Hepatocyte (in vitro differentiated cells): ENCODE results near the gene RSPH1. TPM values are rescaled to one million over a fixed set of nuclear protein-coding genes. Genes with fewer than 3 reads are reported as not detected.

Source experiments
- DNase-seq: peaks from one replicate; pipeline ENCODE4 v3.0.0-alpha.2; 2016; ENCODE audit warnings: low spot score
- H2AFZ ChIP-seq: fragments of 200-600 bp; sonication (generic); 2 replicates; pipeline ENCODE4 v1.6.0; 2016; ENCODE audit warnings: antibody characterized with exemption, mild to moderate bottlenecking
- H3K27ac ChIP-seq: fragments of 200-600 bp; sonication (generic); 2 replicates; pipeline ENCODE4 v1.5.1; 2016; ENCODE audit warnings: mild to moderate bottlenecking
- H3K27me3 ChIP-seq: fragments of 200-600 bp; sonication (generic); 2 replicates; pipeline ENCODE4 v1.6.1; 2016
- H3K36me3 ChIP-seq: fragments of 200-600 bp; sonication (generic); replicated peaks from 2 replicates; pipeline ENCODE4 v1.5.1; 2016; ENCODE audit warnings: low read depth; ENCODE audit not compliant: insufficient read depth
- H3K4me1 ChIP-seq: fragments of 200-600 bp; sonication (generic); 2 replicates; pipeline ENCODE4 v1.5.1; 2016; ENCODE audit warnings: mild to moderate bottlenecking, moderate library complexity; ENCODE audit not compliant: insufficient read depth
- H3K4me2 ChIP-seq: fragments of 200-600 bp; sonication (generic); 2 replicates; pipeline ENCODE4 v1.6.0; 2016
- H3K4me3 ChIP-seq: fragments of 200-600 bp; sonication (generic); 2 replicates; pipeline ENCODE4 v1.5.1; 2016; ENCODE audit warnings: mild to moderate bottlenecking
- H3K79me2 ChIP-seq: fragments of 200-600 bp; sonication (generic); 2 replicates; pipeline ENCODE4 v1.6.0; 2017; ENCODE audit warnings: mild to moderate bottlenecking
- H3K9me2 ChIP-seq: fragments of 200-600 bp; sonication (generic); replicated peaks from 2 replicates; pipeline ENCODE4 v1.6.0; 2017; ENCODE audit warnings: mild to moderate bottlenecking; ENCODE audit not compliant: insufficient read depth
- H3K9me3 ChIP-seq: fragments of 200-600 bp; sonication (generic); 2 replicates; pipeline ENCODE4 v1.5.1; 2016; ENCODE audit warnings: low read depth, mild to moderate bottlenecking
- H4K20me1 ChIP-seq: fragments of 200-600 bp; sonication (generic); 2 replicates; pipeline ENCODE4 v1.6.0; 2016; ENCODE audit warnings: mild to moderate bottlenecking; ENCODE audit not compliant: insufficient read depth, poor library complexity, severe bottlenecking
- CTCF ChIP-seq: fragments of 200-600 bp; sonication (generic); IDR thresholded peaks from 2 replicates; pipeline ENCODE4 v1.5.1; 2016; ENCODE audit warnings: antibody characterized with exemption, mild to moderate bottlenecking; ENCODE audit not compliant: poor library complexity
- EZH2 ChIP-seq: fragments of 200-600 bp; sonication (generic); IDR thresholded peaks from 2 replicates; pipeline ENCODE4 v1.6.1; 2016; ENCODE audit warnings: antibody characterized with exemption, mild to moderate bottlenecking, borderline replicate concordance
- EZH2phosphoT487 ChIP-seq: fragments of 200-600 bp; sonication (generic); IDR thresholded peaks from one replicate; pipeline ENCODE4 v1.6.1; 2018; ENCODE audit warnings: antibody characterized with exemption, mild to moderate bottlenecking, low read depth, moderate library complexity; ENCODE audit not compliant: unreplicated experiment, severe bottlenecking
- WGBS: methylation state at CpG from one replicate; pipeline ENCODE4 v1.1.6; 2016; ENCODE audit warnings: low lambda C conversion rate; ENCODE audit errors: missing lambda C conversion rate; 5-methylcytosine and 5-hydroxymethylcytosine counted together
- polyA plus RNA-seq: library from polyadenylated mRNA; unstranded; fragments of >200 nt; fragmentation: Nextera tagmentation; extraction: Ambion mirVana; gene quantifications from 2 replicates; pipeline ENCODE4 v1.2.1, GENCODE V29; 2016
- total RNA-seq: library from RNA; depleted of rRNA; stranded (reverse); fragments of >200 nt; gene quantifications from 2 replicates; pipeline ENCODE4 v1.2.3, GENCODE V29; 2014

RSPH1 gene
- total and polyA plus RNA-seq, 2 experiments from 2014 or later, result 1.3 to 1.8 TPM

GRCh38 chr21:42492201-42492600, 3.8 kb downstream of the RSPH1 start:
- DNase-seq, result no peak
- Histone ChIP-seq H3K4me1 (peaks cover 23% of the 10 kb centered on the region), H3K4me2 (no peak overlapping the region), H3K36me3 (no peaks in the 10 kb centered on the region), H4K20me1 (no peaks in the 10 kb centered on the region), H3K27ac (no peak overlapping the region), H3K27me3 (no peaks in the 10 kb centered on the region), H3K4me3 (no peak overlapping the region), H3K9me2 (no peaks in the 10 kb centered on the region), H2AFZ (no peak overlapping the region), H3K79me2 (no peaks in the 10 kb centered on the region), H3K9me3 (no peaks in the 10 kb centered on the region)
- 86% methylated on average over 8 of the region's 8 CpGs for WGBS
- no peak for TF ChIP-seq EZH2phosphoT487
- TF ChIP-seq EZH2, result no peak
- TF ChIP-seq CTCF, result no peak

- Histone ChIP-seq H4K20me1 (no peaks in the 10 kb centered on the region), H3K36me3 (no peaks in the 10 kb centered on the region), H3K27ac (peak overlapping the region; percentile 45), H3K9me2 (no peaks in the 10 kb centered on the region), H3K9me3 (no peaks in the 10 kb centered on the region), H3K4me3 (no peak overlapping the region), H3K4me2 (no peak overlapping the region), H3K27me3 (no peaks in the 10 kb centered on the region), H3K4me1 (peaks cover 18% of the 10 kb centered on the region), H3K79me2 (no peaks in the 10 kb centered on the region), H2AFZ (no peak overlapping the region)
- no peak for DNase-seq
- TF ChIP-seq EZH2phosphoT487 (no peak), EZH2 (no peak), CTCF (no peak)
- WGBS, result 61% methylated on average over 1 of the region's 1 CpG
These were observed 4.7 kb downstream of the RSPH1 start for GRCh38 chr21:42491328-42491727.

GRCh38 chr21:42490720-42491119, 5.3 kb downstream of the RSPH1 start:
- no peak overlapping the region for H2AFZ ChIP-seq

More at GRCh38 chr21:42490720-42491119, 5.3 kb downstream of the RSPH1 start:
- TF ChIP-seq CTCF, result no peak
- TF ChIP-seq EZH2phosphoT487, result no peak
- TF ChIP-seq EZH2, result no peak
- no peak overlapping the region for H3K4me3 ChIP-seq
- H3K27me3 ChIP-seq, result no peaks in the 10 kb centered on the region
- no peak overlapping the region for H3K4me2 ChIP-seq
- no peaks in the 10 kb centered on the region for H3K9me2 ChIP-seq
- H3K36me3 ChIP-seq, result no peaks in the 10 kb centered on the region
- H4K20me1 ChIP-seq, result no peaks in the 10 kb centered on the region
- H3K9me3 ChIP-seq, result no peaks in the 10 kb centered on the region
- H3K4me1 ChIP-seq, result peaks cover 18% of the 10 kb centered on the region
- H3K27ac ChIP-seq, result peak overlapping the region; percentile 56
- no peaks in the 10 kb centered on the region for H3K79me2 ChIP-seq
- peak; percentile 57 for DNase-seq
